T-helper 17 cell (primary cell): ENCODE results near the gene RBM20. TPM values are rescaled to one million over a fixed set of nuclear protein-coding genes. Genes with fewer than 3 reads are reported as not detected.

Experiments
- ATAC-seq: fragments of 150-1000 bp; cut with Tn5 transposase; 2 replicates; pipeline ENCODE4 v1.10.0; 2021; ENCODE audit warnings: mild to moderate bottlenecking, moderate library complexity
- DNase-seq, 3 donors: peaks; one replicate each; pipeline versions ENCODE4 v3.0.0 to v3.0.0-alpha.2; 2020 to 2021
- H3K9me3 ChIP-seq: one replicate; pipeline ENCODE4 v1.7.0; 2013; ENCODE audit warnings: low read length, mild to moderate bottlenecking; ENCODE audit not compliant: control insufficient read depth, poor library complexity, severe bottlenecking
- H3K27ac Mint-ChIP-seq: one replicate; pipeline ENCODE4 v1.8.0; 2022; ENCODE audit warnings: mild to moderate bottlenecking, moderate library complexity, mixed read lengths
- H3K27me3 Mint-ChIP-seq: one replicate; pipeline ENCODE4 v1.8.0; 2022; ENCODE audit warnings: mixed read lengths
- H3K36me3 Mint-ChIP-seq: one replicate; pipeline ENCODE4 v1.8.0; 2022; ENCODE audit warnings: low read depth, mixed read lengths
- H3K4me1 Mint-ChIP-seq: one replicate; pipeline ENCODE4 v1.8.0; 2022; ENCODE audit warnings: mild to moderate bottlenecking, mixed read lengths
- H3K4me3 Mint-ChIP-seq: one replicate; pipeline ENCODE4 v1.8.0; 2022; ENCODE audit warnings: mild to moderate bottlenecking, moderate library complexity, mixed read lengths
- total RNA-seq, 4 donors: library from RNA in 2 of 4; stranded (reverse) in 2 of 4; gene quantifications; one replicate each; pipeline ENCODE4 v1.2.3 and lab custom pipeline; 2022 to 2026

Gene RBM20
- total RNA-seq, 2 donors from 2014 or later, result not detected

DNA sequence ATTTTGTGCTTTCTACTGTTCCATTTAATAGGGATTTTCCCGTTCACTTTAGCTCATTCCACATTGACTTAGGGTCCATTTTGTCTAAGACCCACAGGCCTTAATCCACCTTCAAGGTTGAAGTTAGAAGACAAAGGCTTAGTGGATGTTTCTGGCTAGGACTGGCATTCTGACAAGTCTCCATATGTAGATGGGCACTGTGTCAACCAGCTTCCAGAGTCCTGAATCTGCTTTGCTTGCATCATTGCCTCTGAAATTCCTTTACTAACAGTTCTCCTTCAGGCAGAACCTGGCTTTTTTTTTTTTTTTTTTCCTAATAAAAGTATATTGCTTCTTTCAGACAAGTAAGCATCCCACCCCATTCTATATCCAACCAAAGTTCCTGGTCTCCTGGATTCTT is 158.0 kb downstream of the RBM20 start:
- H3K36me3 Mint-ChIP-seq, result no peaks in the 10 kb centered on the region
- no peak for DNase-seq
- H3K27ac Mint-ChIP-seq, result peak overlapping the region; percentile 94
- H3K4me3 Mint-ChIP-seq, result peak overlapping the region; percentile 25
- H3K4me1 Mint-ChIP-seq, result peaks cover 26% of the 10 kb centered on the region
- H3K27me3 Mint-ChIP-seq, result no peaks in the 10 kb centered on the region
- ATAC-seq, result no peak
- H3K9me3 ChIP-seq, result no peaks in the 10 kb centered on the region

DNA sequence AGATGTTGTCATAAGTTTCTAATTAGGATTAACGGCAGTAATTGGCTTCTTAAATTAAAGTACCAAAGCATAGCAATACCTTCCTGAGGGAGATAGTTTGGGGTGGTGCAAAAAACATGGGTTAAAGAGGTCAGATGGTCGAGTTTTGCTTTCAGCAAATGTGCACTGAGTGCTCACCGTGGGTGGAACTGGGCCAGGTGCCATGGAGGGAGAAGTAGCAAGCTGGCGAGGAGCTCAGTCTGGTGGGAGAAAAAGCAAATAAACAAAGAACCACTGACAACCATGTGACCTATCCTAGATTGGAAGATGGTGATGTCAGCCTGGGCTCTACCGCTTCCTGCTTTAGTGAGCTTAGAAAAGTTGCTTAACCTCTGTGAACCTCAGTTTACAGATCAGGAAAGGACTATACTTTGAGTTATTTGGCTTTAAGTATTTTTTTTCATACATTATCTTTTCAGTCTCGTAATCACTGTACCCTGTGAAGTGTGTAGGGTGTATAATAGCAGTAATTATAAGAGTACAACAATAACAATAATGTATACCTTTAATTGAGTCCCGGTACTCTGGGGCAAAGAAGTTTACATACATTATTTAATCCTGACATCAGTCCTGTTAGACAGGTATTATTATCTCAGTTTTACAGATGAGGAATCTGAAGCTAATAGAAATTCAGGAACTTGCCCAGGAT is 158.6 kb downstream of the RBM20 start:
- H3K27me3 Mint-ChIP-seq, result no peaks in the 10 kb centered on the region

DNA sequence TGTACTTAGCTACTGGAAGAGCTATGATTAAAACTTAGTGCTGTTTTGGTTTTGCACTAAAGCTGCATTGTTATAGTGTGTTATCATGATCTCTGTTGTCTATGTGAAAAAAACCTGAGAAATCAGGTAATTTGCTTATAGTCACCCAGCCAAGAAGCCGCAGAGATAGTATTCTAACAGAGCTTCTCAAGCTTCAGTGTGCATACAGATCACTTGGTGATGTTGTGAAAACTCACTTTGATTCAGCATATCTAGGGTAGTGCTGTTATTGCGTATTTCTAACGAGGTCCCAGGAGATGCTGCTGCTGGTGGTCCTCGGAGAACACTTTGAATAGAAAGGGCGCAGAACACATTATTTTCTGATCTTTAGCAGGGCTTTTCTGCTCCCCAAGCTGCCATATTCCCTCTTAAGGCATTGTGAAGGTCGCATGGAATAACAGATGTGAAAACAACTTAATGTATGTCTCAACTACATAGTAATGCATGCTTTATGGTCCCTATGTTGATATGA is 159.2 kb downstream of the RBM20 start:
- Mint-ChIP-seq H3K4me3 (no peak overlapping the region), H3K36me3 (no peaks in the 10 kb centered on the region), H3K4me1 (peaks cover 26% of the 10 kb centered on the region), H3K27ac (peak overlapping the region; percentile 94), H3K27me3 (no peaks in the 10 kb centered on the region)
- ATAC-seq (no peak), DNase-seq (no peak)
- H3K9me3 ChIP-seq, result no peaks in the 10 kb centered on the region

More for the DNA sequence above, 158.6 kb downstream of the RBM20 start:
- peak overlapping the region; percentile 25 for H3K4me3 Mint-ChIP-seq
- H3K36me3 Mint-ChIP-seq, result no peaks in the 10 kb centered on the region
- H3K27ac Mint-ChIP-seq, result peak overlapping the region; percentile 94
- DNase-seq (peak in 1 of 3 donors; percentile 28), ATAC-seq (peak; percentile 88)
- H3K4me1 Mint-ChIP-seq, result peaks cover 26% of the 10 kb centered on the region
- H3K9me3 ChIP-seq, result no peaks in the 10 kb centered on the region

DNA sequence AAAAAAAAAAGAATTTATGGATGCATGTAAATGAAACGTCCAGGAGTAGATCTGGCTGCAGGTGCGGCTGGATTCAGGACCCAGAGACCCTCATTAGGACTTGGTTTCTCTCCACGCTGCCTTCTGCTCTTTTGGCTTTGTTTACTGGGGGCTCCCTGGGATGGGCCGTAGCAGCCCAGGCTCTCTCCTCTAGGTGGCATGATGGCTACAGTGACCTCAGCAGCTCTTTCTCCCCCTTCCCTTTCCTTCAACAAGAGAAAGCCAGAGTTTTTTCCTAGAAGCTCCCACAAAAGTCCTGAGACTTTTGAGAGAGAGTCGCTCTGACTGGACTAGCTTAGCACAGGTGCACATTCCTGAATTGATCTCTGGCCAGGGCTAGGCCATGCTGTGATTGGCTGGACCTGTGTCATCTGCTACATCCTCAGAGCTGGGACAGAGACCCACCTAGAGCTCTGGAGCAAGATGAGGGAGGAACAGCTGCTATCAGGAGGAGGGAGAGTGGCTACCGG is 159.7 kb downstream of the RBM20 start:
- H3K9me3 ChIP-seq, result no peaks in the 10 kb centered on the region
- ATAC-seq (peak; percentile 60), DNase-seq (no peak)
- Mint-ChIP-seq H3K27me3 (no peaks in the 10 kb centered on the region), H3K36me3 (no peaks in the 10 kb centered on the region), H3K4me3 (peak overlapping the region; percentile 68), H3K27ac (peak overlapping the region; percentile 94), H3K4me1 (peaks cover 28% of the 10 kb centered on the region)

DNA sequence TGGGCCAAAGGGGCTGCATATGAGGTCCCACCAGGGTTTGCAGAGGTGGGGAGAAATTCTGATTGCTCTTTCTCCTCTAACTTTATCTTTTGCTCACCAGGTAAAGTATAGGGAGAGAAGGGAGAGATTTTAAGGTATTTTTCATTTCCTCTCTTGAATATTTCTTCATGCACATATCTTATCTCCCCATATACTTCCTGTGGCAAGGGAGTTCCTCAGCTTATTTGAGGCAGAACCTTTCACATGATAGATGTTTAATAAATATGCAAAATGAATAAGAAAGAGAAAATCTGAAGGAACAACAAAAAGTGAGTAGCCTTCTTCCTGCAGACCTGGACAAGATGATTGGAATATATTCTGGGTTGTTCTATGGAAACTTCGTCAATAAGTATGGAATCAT is 160.2 kb downstream of the RBM20 start:
- H3K27me3 Mint-ChIP-seq, result no peaks in the 10 kb centered on the region
- no peak for DNase-seq
- peaks cover 28% of the 10 kb centered on the region for H3K4me1 Mint-ChIP-seq
- H3K4me3 Mint-ChIP-seq, result peak overlapping the region; percentile 68
- H3K9me3 ChIP-seq, result no peaks in the 10 kb centered on the region
- H3K27ac Mint-ChIP-seq, result peak overlapping the region; percentile 94
- no peak for ATAC-seq
- H3K36me3 Mint-ChIP-seq, result no peaks in the 10 kb centered on the region

DNA sequence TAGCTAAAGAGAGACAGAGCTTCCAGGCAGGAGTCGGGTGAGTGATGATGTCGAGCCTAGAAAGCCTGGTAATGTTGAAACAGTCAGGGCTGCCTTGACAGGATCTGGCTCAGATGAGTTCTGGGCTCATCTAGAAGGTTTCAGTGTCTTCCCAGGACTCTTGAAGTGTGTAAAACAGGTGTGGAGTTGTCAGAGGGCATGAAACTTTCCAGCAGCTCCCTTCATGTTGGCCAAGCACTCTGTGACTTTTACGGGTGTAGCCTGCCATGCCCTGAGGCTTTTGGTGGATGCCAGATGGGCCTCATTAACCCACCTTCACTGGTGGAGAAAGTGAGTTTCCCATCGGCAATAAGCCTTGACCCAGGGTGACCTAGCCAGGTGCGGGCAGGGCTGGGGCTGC is 161.2 kb downstream of the RBM20 start:
- peaks cover 28% of the 10 kb centered on the region for H3K4me1 Mint-ChIP-seq
- H3K4me3 Mint-ChIP-seq, result no peak overlapping the region
- H3K9me3 ChIP-seq, result no peaks in the 10 kb centered on the region
- DNase-seq (no peak), ATAC-seq (no peak)
- no peaks in the 10 kb centered on the region for H3K36me3 Mint-ChIP-seq
- no peaks in the 10 kb centered on the region for H3K27me3 Mint-ChIP-seq
- H3K27ac Mint-ChIP-seq, result peak overlapping the region; percentile 94

DNA sequence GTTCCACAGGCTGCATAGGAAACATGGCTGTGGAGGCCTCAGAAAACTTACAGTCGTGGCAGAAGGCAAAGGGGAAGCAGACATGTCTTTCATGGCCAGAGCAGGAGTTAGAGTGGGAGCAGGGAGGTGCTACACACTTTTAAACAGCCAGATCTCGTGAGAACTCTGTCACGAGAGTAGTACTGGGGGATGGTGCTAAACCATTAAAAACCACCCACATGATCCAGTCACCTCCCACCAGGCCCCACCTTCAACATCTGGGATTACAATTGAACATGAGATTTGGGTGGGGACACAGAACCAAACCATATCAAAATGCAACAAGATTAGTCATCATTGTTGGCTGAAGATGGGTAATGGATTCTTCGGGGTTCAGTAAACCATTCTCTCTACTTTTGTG is 162.2 kb downstream of the RBM20 start:
- Mint-ChIP-seq H3K27me3 (no peaks in the 10 kb centered on the region), H3K27ac (no peak overlapping the region), H3K36me3 (no peaks in the 10 kb centered on the region), H3K4me3 (no peak overlapping the region), H3K4me1 (peaks cover 28% of the 10 kb centered on the region)
- DNase-seq, result no peak
- no peak for ATAC-seq
- H3K9me3 ChIP-seq, result no peaks in the 10 kb centered on the region

DNA sequence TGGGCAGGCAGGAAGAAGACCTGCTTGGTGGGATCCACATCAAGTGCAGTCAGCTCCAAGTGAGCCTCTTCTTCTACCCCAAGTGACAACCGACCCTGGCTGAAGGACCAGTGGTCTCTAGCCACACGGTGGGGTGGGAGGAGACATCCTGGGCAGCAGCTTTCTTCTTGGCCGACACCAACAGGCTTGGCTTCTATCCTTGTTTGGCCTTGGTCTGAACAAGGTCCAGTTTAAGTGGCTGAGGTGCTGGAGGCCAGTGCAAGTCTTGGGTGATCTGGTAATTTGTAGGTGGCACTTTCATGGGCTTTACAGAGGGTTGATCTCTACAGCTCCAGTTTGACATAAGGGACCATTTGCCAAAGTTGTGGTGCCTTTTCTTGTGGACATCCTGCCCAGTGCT is 164.0 kb downstream of the RBM20 start:
- no peak overlapping the region for H3K4me3 Mint-ChIP-seq
- no peak overlapping the region for H3K27ac Mint-ChIP-seq
- H3K27me3 Mint-ChIP-seq, result no peaks in the 10 kb centered on the region
- DNase-seq (no peak), ATAC-seq (no peak)
- peaks cover 24% of the 10 kb centered on the region for H3K4me1 Mint-ChIP-seq
- H3K36me3 Mint-ChIP-seq, result no peaks in the 10 kb centered on the region
- no peaks in the 10 kb centered on the region for H3K9me3 ChIP-seq

DNA sequence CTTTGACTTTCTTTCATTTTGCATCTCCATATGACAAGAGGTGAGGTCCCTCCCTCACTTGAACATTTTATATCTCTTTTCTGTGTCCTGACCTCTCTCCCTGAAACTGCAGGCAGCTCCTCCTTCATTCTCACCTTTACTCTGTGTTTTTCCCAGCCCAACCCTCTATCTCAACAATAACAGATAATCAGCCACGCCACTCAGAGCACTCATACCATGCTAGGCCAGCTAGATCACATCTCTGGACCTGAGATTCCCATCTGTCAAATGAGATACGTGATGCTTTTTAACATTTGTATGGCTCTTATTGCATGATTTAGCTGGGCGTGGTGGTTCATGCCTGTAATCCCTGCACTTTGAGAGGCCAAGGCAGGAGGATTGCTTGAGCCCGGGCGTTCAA is 164.5 kb downstream of the RBM20 start:
- no peaks in the 10 kb centered on the region for H3K36me3 Mint-ChIP-seq
- no peak overlapping the region for H3K4me3 Mint-ChIP-seq
- DNase-seq (no peak), ATAC-seq (no peak)
- H3K9me3 ChIP-seq, result no peaks in the 10 kb centered on the region
- no peaks in the 10 kb centered on the region for H3K27me3 Mint-ChIP-seq
- no peak overlapping the region for H3K27ac Mint-ChIP-seq
- peaks cover 21% of the 10 kb centered on the region for H3K4me1 Mint-ChIP-seq

DNA sequence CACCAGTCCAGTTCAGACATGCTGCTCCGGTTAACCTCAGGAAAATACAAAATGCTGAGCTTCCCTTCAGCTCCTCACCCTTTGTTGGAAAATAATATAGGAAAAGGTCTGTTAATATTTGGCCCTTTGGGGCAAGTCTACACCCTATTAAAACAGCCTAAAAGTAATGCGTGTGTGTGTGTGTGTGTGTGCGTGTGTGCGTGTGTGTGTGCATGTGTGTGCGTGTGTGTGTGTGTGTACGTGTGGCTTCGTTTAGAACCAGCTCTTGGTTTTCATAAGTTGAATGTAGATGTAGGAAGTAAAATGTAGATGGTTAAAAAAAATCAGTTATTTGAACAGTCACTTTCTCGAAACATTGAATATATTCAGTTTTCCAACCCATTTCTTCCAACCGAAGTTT is 166.5 kb downstream of the RBM20 start:
- Mint-ChIP-seq H3K27ac (no peak overlapping the region), H3K4me3 (no peak overlapping the region), H3K27me3 (no peaks in the 10 kb centered on the region), H3K4me1 (peaks cover 7% of the 10 kb centered on the region), H3K36me3 (no peaks in the 10 kb centered on the region)
- ATAC-seq (no peak), DNase-seq (no peak)
- H3K9me3 ChIP-seq, result no peaks in the 10 kb centered on the region

DNA sequence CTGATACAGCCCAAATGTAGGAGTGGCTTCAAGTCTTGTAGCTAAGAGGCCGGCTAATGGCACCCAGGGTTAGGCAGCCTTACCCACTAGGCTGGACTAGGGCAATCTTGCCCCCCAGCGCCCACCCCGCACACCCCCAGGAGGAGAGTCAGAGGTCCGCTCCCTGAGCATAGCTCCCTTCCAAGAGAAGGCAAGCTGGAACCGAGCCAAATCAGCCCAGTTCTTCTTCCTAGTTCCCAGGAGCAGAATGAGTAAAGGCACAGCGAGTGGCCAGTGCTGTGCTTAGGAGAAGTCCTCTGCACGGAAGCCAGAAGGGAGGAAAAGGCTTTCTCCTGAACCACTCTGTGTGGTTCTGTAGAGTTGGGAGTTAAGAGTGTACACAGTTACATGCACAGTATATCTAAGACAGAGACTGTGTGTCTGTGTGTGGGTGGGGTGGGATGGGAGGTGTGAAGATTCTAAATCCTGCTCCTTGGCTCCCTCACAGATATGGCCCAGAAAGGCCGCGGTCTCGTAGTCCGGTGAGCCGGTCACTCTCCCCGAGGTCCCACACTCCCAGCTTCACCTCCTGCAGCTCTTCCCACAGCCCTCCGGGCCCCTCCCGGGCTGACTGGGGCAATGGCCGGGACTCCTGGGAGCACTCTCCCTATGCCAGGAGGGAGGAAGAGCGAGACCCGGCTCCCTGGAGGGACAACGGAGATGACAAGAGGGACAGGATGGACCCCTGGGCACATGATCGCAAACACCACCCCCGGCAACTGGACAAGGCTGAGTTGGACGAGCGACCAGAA is 167.8 kb downstream of the RBM20 start:
- peaks cover 13% of the 10 kb centered on the region for H3K4me1 Mint-ChIP-seq

DNA sequence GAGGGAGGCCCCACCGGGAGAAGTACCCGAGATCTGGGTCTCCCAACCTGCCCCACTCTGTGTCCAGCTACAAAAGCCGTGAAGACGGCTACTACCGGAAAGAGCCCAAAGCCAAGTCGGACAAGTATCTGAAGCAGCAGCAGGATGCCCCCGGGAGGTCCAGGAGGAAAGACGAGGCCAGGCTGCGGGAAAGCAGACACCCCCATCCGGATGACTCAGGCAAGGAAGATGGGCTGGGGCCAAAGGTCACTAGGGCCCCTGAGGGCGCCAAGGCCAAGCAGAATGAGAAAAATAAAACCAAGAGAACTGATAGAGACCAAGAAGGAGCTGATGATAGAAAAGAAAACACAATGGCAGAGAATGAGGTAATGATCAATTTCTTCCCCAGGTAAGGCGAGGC is 168.4 kb downstream of the RBM20 start:
- no peak for ATAC-seq
- no peak for DNase-seq
- no peaks in the 10 kb centered on the region for H3K27me3 Mint-ChIP-seq
- H3K4me3 Mint-ChIP-seq, result no peak overlapping the region
- H3K36me3 Mint-ChIP-seq, result no peaks in the 10 kb centered on the region
- H3K9me3 ChIP-seq, result no peaks in the 10 kb centered on the region
- peaks cover 15% of the 10 kb centered on the region for H3K4me1 Mint-ChIP-seq
- no peak overlapping the region for H3K27ac Mint-ChIP-seq

More for the DNA sequence above, 167.8 kb downstream of the RBM20 start:
- H3K4me3 Mint-ChIP-seq, result no peak overlapping the region
- DNase-seq (no peak), ATAC-seq (no peak)
- H3K27me3 Mint-ChIP-seq, result no peaks in the 10 kb centered on the region
- H3K27ac Mint-ChIP-seq, result no peak overlapping the region
- H3K9me3 ChIP-seq, result no peaks in the 10 kb centered on the region
- H3K36me3 Mint-ChIP-seq, result no peaks in the 10 kb centered on the region

DNA sequence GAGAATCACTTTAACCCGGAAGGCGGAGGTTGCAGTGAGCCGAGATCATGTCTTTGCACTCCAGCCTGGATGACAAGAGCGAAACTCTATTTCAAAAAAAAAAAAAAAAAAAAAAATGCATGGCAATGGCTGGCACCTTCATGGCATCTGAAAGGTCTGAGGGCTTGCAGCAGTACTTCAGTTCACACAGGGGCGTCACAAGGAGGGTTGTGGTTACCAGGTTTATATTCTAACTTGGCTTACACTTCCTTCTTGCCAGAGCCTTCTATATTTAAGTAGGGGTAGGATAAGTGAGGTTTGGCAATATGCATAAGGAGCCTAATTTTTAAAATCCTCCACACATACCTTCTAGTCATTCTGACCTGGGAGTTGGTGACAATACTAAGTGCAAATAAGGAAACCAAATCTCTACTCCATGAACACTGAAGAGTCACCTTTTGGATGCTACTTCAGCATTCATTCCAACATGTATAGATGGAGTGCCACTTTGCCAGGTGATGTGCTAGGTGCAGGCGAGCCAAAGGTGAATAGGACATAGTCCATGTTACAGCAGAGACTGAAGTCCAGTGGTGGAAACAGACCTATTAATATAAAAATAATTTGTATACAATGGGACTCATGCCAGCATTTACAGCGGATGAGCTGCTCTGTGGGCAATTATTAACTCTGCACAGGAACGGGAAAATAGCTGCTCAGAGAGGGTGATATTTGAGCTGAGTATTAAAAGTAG is 169.8 kb downstream of the RBM20 start:
- ATAC-seq, result no peak
- DNase-seq, result no peak
- Mint-ChIP-seq H3K27ac (no peak overlapping the region), H3K36me3 (no peaks in the 10 kb centered on the region), H3K4me3 (no peak overlapping the region), H3K27me3 (no peaks in the 10 kb centered on the region), H3K4me1 (peaks cover 15% of the 10 kb centered on the region)
- no peaks in the 10 kb centered on the region for H3K9me3 ChIP-seq
